Anterior cingulate cortex (tissue), 58 donors: Measurements from ENCODE around the gene C16orf54.
A peak's percentile ranks its signal among the peaks of the same experiment; 100 is the strongest.
"Not testable (repeated sequence)": the region's sequence is repeated elsewhere in the genome, so short reads cannot be mapped to it uniquely, and the experiment has no call there.

Experiments
- DNase-seq, 58 donors: peaks; one replicate each; lab custom pipeline; 2025; lab: John Stamatoyannopoulos, UW

The C16orf54 gene

GRCh38 chr16:29745853-29746345 is at the start of gene C16orf54:
Gene C16orf54 (minus strand): TSS chr16:29745990. CDS start chr16:29744951, 1,039 bp downstream.
- DNase-seq, result peak in 27 of 58 donors; percentile 0 to 55 (median 10)

GRCh38 chr16:29794231-29794710 is 48.5 kb upstream of the C16orf54 start:
- no peak for DNase-seq

- not testable (repeated sequence) for DNase-seq
These were observed 47.4 kb upstream of the C16orf54 start for GRCh38 chr16:29793153-29793552.

- DNase-seq, result no peak
These were observed 46.3 kb upstream of the C16orf54 start for GRCh38 chr16:29791845-29792807.

GRCh38 chr16:29790949-29791844 is 45.4 kb upstream of the C16orf54 start:
- DNase-seq, result peak in 1 of 58 donors; percentile 52

- peak; percentile 90 to 100 (median 98) for DNase-seq
These were observed 44.6 kb upstream of the C16orf54 start, which contains the start of gene KIF22 for GRCh38 chr16:29790183-29790948. Gene KIF22 (plus strand): TSS chr16:29790751. CDS start chr16:29790760, 9 bp downstream.

GRCh38 chr16:29789775-29790182 is 44.0 kb upstream of the C16orf54 start:
- no peak for DNase-seq

GRCh38 chr16:29787155-29787554 is 41.4 kb upstream of the C16orf54 start:
- not testable (repeated sequence) for DNase-seq

- peak in 50 of 58 donors; percentile 1 to 73 (median 24) for DNase-seq
These were observed 39.2 kb upstream of the C16orf54 start for GRCh38 chr16:29784901-29785500.

GRCh38 chr16:29784157-29784556 is 38.4 kb upstream of the C16orf54 start:
- no peak for DNase-seq

GRCh38 chr16:29783094-29783953 is 37.5 kb upstream of the C16orf54 start:
- DNase-seq, result not testable (repeated sequence)

- no peak for DNase-seq
These were observed 33.7 kb upstream of the C16orf54 start for GRCh38 chr16:29779474-29779873.

GRCh38 chr16:29777576-29778350 is 32.0 kb upstream of the C16orf54 start, which contains the start of gene ZG16:
Gene ZG16 (plus strand): TSS chr16:29778256. CDS start chr16:29779267, 1,011 bp downstream.
- no peak for DNase-seq

GRCh38 chr16:29775742-29776408 is 30.1 kb upstream of the C16orf54 start:
- DNase-seq, result no peak

GRCh38 chr16:29774730-29775129 is 28.9 kb upstream of the C16orf54 start:
- no peak for DNase-seq

GRCh38 chr16:29772330-29772729 is 26.5 kb upstream of the C16orf54 start:
- DNase-seq, result not testable (repeated sequence)
